Measurements from ENCODE around the gene HOXD9. TPM values are rescaled to one million over a fixed set of nuclear protein-coding genes. Genes with fewer than 3 reads are reported as not detected.

Gene HOXD9
- total RNA-seq, 1 donor from 2014 or later: 1.9 TPM

- DNase-seq (ENCODE audit: low spot score): no peak
These were observed 30.0 kb downstream of the HOXD9 start for GRCh38 chr2:176152350-176153181.

GRCh38 chr2:176154576-176155252, 32.2 kb downstream of the HOXD9 start:
- no peak for DNase-seq (ENCODE audit: low spot score)

- no peak for DNase-seq (ENCODE audit: low spot score)
These were observed 33.0 kb downstream of the HOXD9 start for GRCh38 chr2:176155356-176156044.

- no peak for DNase-seq (ENCODE audit: low spot score)
These were observed 33.8 kb downstream of the HOXD9 start for GRCh38 chr2:176156301-176156806.

- no peak for DNase-seq (ENCODE audit: low spot score)
These were observed 34.4 kb downstream of the HOXD9 start, which contains the start of gene HOXD3 for GRCh38 chr2:176156807-176157498. TSS of gene HOXD3 (plus strand) at chr2:176157307. CDS start at chr2:176169115, 11,808 bp downstream.

GRCh38 chr2:176157499-176158185, 35.1 kb downstream of the HOXD9 start:
- no peak for DNase-seq (ENCODE audit: low spot score)

GRCh38 chr2:176158186-176158591, 35.7 kb downstream of the HOXD9 start:
- no peak for DNase-seq (ENCODE audit: low spot score)

GRCh38 chr2:176158855-176159662, 36.5 kb downstream of the HOXD9 start:
- no peak for DNase-seq (ENCODE audit: low spot score)

GRCh38 chr2:176159663-176160250, 37.2 kb downstream of the HOXD9 start:
- no peak for DNase-seq (ENCODE audit: low spot score)

- DNase-seq (ENCODE audit: low spot score): no peak
These were observed 37.9 kb downstream of the HOXD9 start for GRCh38 chr2:176160251-176160985.

GRCh38 chr2:176160986-176161824, 38.7 kb downstream of the HOXD9 start:
- DNase-seq (ENCODE audit: low spot score): no peak

GRCh38 chr2:176161825-176162626, 39.5 kb downstream of the HOXD9 start:
- no peak for DNase-seq (ENCODE audit: low spot score)

- DNase-seq (ENCODE audit: low spot score): no peak
These were observed 40.6 kb downstream of the HOXD9 start for GRCh38 chr2:176162911-176163671.

- no peak for DNase-seq (ENCODE audit: low spot score)
These were observed 41.1 kb downstream of the HOXD9 start for GRCh38 chr2:176163672-176164056.

- no peak for DNase-seq (ENCODE audit: low spot score)
These were observed 41.7 kb downstream of the HOXD9 start for GRCh38 chr2:176164201-176164600.

GRCh38 chr2:176164611-176165369, 42.3 kb downstream of the HOXD9 start:
- no peak for DNase-seq (ENCODE audit: low spot score)

Measured in umbilical cord (tissue), 2 donors.